Mesodermal cell (in vitro differentiated cells): ENCODE measurements around the gene KIF5C.
A peak's percentile ranks its signal among the peaks of the same experiment; 100 is the strongest.

ENCODE experiments used
- H3K27ac ChIP-seq: 2 replicates; pipeline ENCODE4 v1.7.0; 2013; ENCODE audit warnings: mild to moderate bottlenecking, low read depth, low read length, moderate library complexity; ENCODE audit not compliant: severe bottlenecking
- H3K36me3 ChIP-seq: 2 replicates; pipeline ENCODE4 v1.7.1; 2013; ENCODE audit warnings: mild to moderate bottlenecking, low read length, moderate library complexity; ENCODE audit not compliant: control insufficient read depth, insufficient read depth
- H3K4me1 ChIP-seq: one replicate; pipeline ENCODE4 v1.7.1; 2013; ENCODE audit warnings: mild to moderate bottlenecking, low read length; ENCODE audit not compliant: insufficient read depth, control insufficient read depth, poor library complexity, severe bottlenecking
- H3K4me3 ChIP-seq: 2 replicates; pipeline ENCODE4 v1.7.0; 2013; ENCODE audit warnings: low read length, control low read depth, mild to moderate bottlenecking; ENCODE audit not compliant: insufficient read depth, poor library complexity, severe bottlenecking; ENCODE audit errors: extremely low read depth
- H3K9me3 ChIP-seq: 2 replicates; pipeline ENCODE4 v1.7.1; 2013; ENCODE audit warnings: mild to moderate bottlenecking, low read length, moderate library complexity; ENCODE audit not compliant: control insufficient read depth
- WGBS, 2 experiments: methylation state at CpG; one replicate each; pipeline ENCODE4 v1.1.5; 2013; ENCODE audit warnings: missing lambda C conversion rate in 2 of 2; ENCODE audit not compliant: insufficient coverage in 2 of 2; 5-methylcytosine and 5-hydroxymethylcytosine counted together

KIF5C gene

GRCh38 chr2:148885988-148886387 is 11.0 kb downstream of the KIF5C start:
- no peaks in the 10 kb centered on the region for H3K4me1 ChIP-seq
- H3K9me3 ChIP-seq, result no peaks in the 10 kb centered on the region
- 84 to 86% methylated on average over 1 to 2 of the region's 3 CpGs for WGBS, 2 experiments
- no peak overlapping the region for H3K4me3 ChIP-seq
- H3K27ac ChIP-seq, result no peak overlapping the region
- no peaks in the 10 kb centered on the region for H3K36me3 ChIP-seq

- Histone ChIP-seq H3K4me1 (no peaks in the 10 kb centered on the region), H3K36me3 (no peaks in the 10 kb centered on the region), H3K4me3 (peak overlapping the region; percentile 43), H3K27ac (no peak overlapping the region), H3K9me3 (peaks cover 7% of the 10 kb centered on the region)
- 17 to 19% methylated on average over 5 to 9 of the region's 19 CpGs for WGBS, 2 experiments
Measured at GRCh38 chr2:148887350-148888002, 12.4 kb downstream of the KIF5C start.

- WGBS, 2 experiments, result 2 to 5% methylated on average over 27 to 33 of the region's 34 CpGs
- Histone ChIP-seq H3K36me3 (no peaks in the 10 kb centered on the region), H3K9me3 (peaks cover 8% of the 10 kb centered on the region), H3K4me3 (peak overlapping the region; percentile 43), H3K4me1 (no peaks in the 10 kb centered on the region), H3K27ac (no peak overlapping the region)
Measured at GRCh38 chr2:148888003-148888501, 13.0 kb downstream of the KIF5C start.

DNA sequence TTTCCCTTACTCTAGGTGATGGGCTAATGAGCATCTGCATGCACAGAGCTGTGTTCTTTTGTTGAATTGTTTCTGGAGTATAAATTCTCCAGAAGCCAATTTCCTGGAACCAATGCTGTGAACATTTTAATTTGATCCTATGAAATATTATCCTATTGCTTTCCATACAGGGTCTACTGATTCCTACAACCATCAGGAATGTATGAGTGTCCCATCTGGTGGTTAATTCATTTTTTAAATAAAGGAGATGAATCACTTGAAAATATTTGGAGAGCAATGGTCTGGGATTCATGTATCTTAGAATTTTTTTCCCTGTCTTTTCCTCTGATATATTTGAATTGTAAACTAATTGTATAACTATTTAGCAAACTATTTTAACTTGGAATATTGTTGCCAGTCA is 14.0 kb downstream of the KIF5C start:
- Histone ChIP-seq H3K4me3 (no peak overlapping the region), H3K36me3 (no peaks in the 10 kb centered on the region), H3K9me3 (peaks cover 12% of the 10 kb centered on the region), H3K4me1 (no peaks in the 10 kb centered on the region), H3K27ac (no peak overlapping the region)

DNA sequence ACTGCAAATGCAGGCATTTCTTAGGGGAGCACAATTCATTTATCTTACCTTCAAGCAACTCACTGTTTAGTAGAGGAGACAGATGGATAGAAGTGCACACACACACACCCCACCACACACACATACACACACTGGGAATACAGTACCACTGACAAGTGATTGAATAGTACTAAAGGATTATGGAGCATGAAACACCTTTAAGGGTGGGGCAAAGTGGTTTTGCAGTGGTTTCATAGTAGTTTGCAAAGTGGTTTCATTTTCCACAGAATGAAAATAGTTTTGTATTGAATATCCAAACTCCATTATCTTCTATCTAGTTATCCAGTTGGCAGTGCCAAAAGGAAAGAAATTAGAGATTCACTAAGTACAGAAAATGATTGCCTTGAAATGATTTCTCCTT is 18.9 kb downstream of the KIF5C start:
- H3K36me3 ChIP-seq, result no peaks in the 10 kb centered on the region
- no peaks in the 10 kb centered on the region for H3K4me1 ChIP-seq
- no peak overlapping the region for H3K27ac ChIP-seq
- H3K4me3 ChIP-seq, result no peak overlapping the region
- H3K9me3 ChIP-seq, result peaks cover 12% of the 10 kb centered on the region

DNA sequence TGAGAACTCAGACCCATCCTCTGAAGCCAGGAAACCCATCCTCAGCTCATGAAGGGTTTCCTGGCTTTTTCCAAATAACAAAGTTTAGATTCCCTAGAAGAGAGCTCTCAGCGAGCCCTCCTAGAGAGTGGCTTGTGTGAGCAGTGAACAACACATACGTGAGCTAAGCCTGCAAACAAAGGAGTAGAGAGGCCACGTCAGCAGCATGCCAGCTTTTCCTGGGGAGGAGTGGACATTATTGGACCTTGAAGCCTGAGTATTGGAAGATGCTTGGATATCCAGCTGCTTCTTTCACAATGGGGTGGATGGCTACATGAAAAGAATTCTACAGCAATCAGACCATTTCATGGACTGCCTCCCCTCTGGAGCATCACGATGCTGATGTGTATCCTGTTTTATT is 21.1 kb downstream of the KIF5C start:
- WGBS, 2 experiments, result 87 to 100% methylated on average over 2 to 4 of the region's 4 CpGs
- H3K36me3 ChIP-seq, result no peaks in the 10 kb centered on the region
- no peaks in the 10 kb centered on the region for H3K4me1 ChIP-seq
- H3K4me3 ChIP-seq, result no peak overlapping the region
- peaks cover 12% of the 10 kb centered on the region for H3K9me3 ChIP-seq
- no peak overlapping the region for H3K27ac ChIP-seq

GRCh38 chr2:148899638-148900318 is 24.8 kb downstream of the KIF5C start:
- 100% methylated on average over 1 to 2 of the region's 7 CpGs for WGBS, 2 experiments
- H3K27ac ChIP-seq, result no peak overlapping the region
- H3K4me3 ChIP-seq, result no peak overlapping the region
- no peaks in the 10 kb centered on the region for H3K36me3 ChIP-seq
- H3K9me3 ChIP-seq, result no peaks in the 10 kb centered on the region
- peaks cover 3% of the 10 kb centered on the region for H3K4me1 ChIP-seq

DNA sequence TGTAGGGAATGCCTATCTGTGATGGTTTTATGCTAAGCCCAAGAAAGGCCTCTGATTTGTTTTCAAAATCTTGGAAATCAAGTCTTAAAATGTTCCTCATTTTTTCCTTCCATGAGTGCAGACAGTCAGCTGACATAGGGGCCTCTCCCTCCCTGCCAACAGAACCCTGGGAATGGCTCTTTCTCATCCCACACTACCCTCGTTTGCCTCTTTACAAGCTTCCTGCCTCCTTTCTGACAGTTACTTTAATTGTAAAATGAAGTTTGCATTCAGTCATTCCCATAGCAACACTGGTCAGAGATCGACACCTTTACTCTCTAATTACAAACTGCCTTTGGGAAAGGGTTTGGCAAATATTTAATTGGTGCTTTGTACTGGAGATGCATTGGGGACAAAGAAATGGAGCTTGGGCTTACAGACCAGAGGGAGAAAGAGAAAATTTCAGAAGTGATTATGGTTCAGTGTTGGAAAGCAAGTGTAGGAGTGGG is 25.4 kb downstream of the KIF5C start:
- H3K9me3 ChIP-seq, result no peaks in the 10 kb centered on the region
- H3K36me3 ChIP-seq, result no peaks in the 10 kb centered on the region
- H3K4me3 ChIP-seq, result no peak overlapping the region
- H3K27ac ChIP-seq, result no peak overlapping the region
- H3K4me1 ChIP-seq, result peaks cover 3% of the 10 kb centered on the region
- no CpG with 5 or more reads among the region's 2 CpGs for WGBS, 2 experiments

GRCh38 chr2:148901142-148901541 is 26.1 kb downstream of the KIF5C start:
- H3K36me3 ChIP-seq, result no peaks in the 10 kb centered on the region
- H3K9me3 ChIP-seq, result no peaks in the 10 kb centered on the region
- no CpG with 5 or more reads among the region's 1 CpG for WGBS, 2 experiments
- H3K4me3 ChIP-seq, result no peak overlapping the region
- no peak overlapping the region for H3K27ac ChIP-seq
- peaks cover 3% of the 10 kb centered on the region for H3K4me1 ChIP-seq

GRCh38 chr2:148902798-148903197 is 27.8 kb downstream of the KIF5C start:
- Histone ChIP-seq H3K4me3 (no peak overlapping the region), H3K27ac (no peak overlapping the region), H3K9me3 (no peaks in the 10 kb centered on the region), H3K36me3 (no peaks in the 10 kb centered on the region), H3K4me1 (peaks cover 3% of the 10 kb centered on the region)
- WGBS, 2 experiments, result 100% methylated on average over 1 of the region's 1 CpG; no CpG with 5 or more reads in 1 of the 2 experiments

- peaks cover 3% of the 10 kb centered on the region for H3K4me1 ChIP-seq
- H3K9me3 ChIP-seq, result no peaks in the 10 kb centered on the region
- H3K36me3 ChIP-seq, result no peaks in the 10 kb centered on the region
- no peak overlapping the region for H3K4me3 ChIP-seq
- WGBS, 2 experiments, result 89 to 90% methylated on average over 4 of the region's 6 CpGs
- H3K27ac ChIP-seq, result no peak overlapping the region
Measured at GRCh38 chr2:148903294-148903693, 28.3 kb downstream of the KIF5C start.
